Loucy (cell line): ENCODE measurements around the gene CACNG5.

ENCODE experiments used
- H2AFZ ChIP-seq: fragments of 200-600 bp; sonication (generic); 2 replicates; pipeline ENCODE4 v1.6.0; 2016; ENCODE audit warnings: antibody characterized with exemption, mild to moderate bottlenecking, low read length, moderate library complexity
- H3F3A ChIP-seq: fragments of 200-600 bp; 2 replicates; pipeline ENCODE4 v1.6.0; 2016; ENCODE audit warnings: antibody characterized with exemption, low read depth, mild to moderate bottlenecking
- H3K27me3 ChIP-seq: fragments of 200-600 bp; sonication (generic); 2 replicates; pipeline ENCODE4 v1.6.1; 2014; ENCODE audit warnings: low read length, mild to moderate bottlenecking; ENCODE audit not compliant: insufficient read depth, poor library complexity, severe bottlenecking
- H3K36me3 ChIP-seq: fragments of 200-600 bp; sonication (generic); 2 replicates; pipeline ENCODE4 v1.6.1; 2016; ENCODE audit warnings: low read length; ENCODE audit not compliant: insufficient read depth
- H3K4me1 ChIP-seq: fragments of 200-600 bp; sonication (generic); 2 replicates; pipeline ENCODE4 v1.5.1; 2014; ENCODE audit warnings: low read length, mild to moderate bottlenecking; ENCODE audit not compliant: insufficient read depth, poor library complexity, severe bottlenecking
- H3K4me2 ChIP-seq: fragments of 200-600 bp; sonication (generic); 2 replicates; pipeline ENCODE4 v1.6.0; 2014; ENCODE audit warnings: antibody characterized with exemption, low read length, low read depth, mild to moderate bottlenecking; ENCODE audit not compliant: poor library complexity, severe bottlenecking
- H3K4me3 ChIP-seq: fragments of 200-600 bp; sonication (generic); 2 replicates; pipeline ENCODE4 v1.5.1; 2014; ENCODE audit warnings: low read length, mild to moderate bottlenecking, mixed read lengths; ENCODE audit not compliant: poor library complexity, severe bottlenecking
- H3K79me2 ChIP-seq: fragments of 200-600 bp; sonication (generic); 2 replicates; pipeline ENCODE4 v1.6.1; 2014; ENCODE audit warnings: low read length; ENCODE audit not compliant: insufficient read depth
- H3K9ac ChIP-seq: fragments of 200-600 bp; sonication (generic); 2 replicates; pipeline ENCODE4 v1.6.0; 2014; ENCODE audit warnings: mild to moderate bottlenecking, low read depth, low read length, moderate library complexity; ENCODE audit not compliant: poor library complexity, severe bottlenecking
- H3K9me2 ChIP-seq: fragments of 200-600 bp; sonication (generic); replicated peaks from 2 replicates; pipeline ENCODE4 v1.6.1; 2016; ENCODE audit warnings: low read depth, low read length, mixed read lengths
- H3K9me3 ChIP-seq: fragments of 200-600 bp; sonication (generic); 2 replicates; pipeline ENCODE4 v1.6.1; 2014; ENCODE audit warnings: mild to moderate bottlenecking, antibody characterized with exemption, low read length, low read depth; ENCODE audit not compliant: insufficient read depth
- H4K20me1 ChIP-seq: fragments of 200-600 bp; sonication (generic); 2 replicates; pipeline ENCODE4 v1.6.0; 2014; ENCODE audit warnings: antibody characterized with exemption, low read length, mild to moderate bottlenecking; ENCODE audit not compliant: insufficient read depth, poor library complexity, severe bottlenecking
- EZH2phosphoT487 ChIP-seq: fragments of 200-600 bp; IDR thresholded peaks from 2 replicates; pipeline ENCODE4 v1.6.1; 2018; ENCODE audit warnings: antibody characterized with exemption, mild to moderate bottlenecking, moderate library complexity, borderline replicate concordance
- TF ChIP-seq, protein P1 (sequence below): fragments of 200-600 bp; sonication (generic); conservative IDR thresholded peaks from 2 replicates; pipeline ENCODE4 v1.5.1; 2014; ENCODE audit warnings: mild to moderate bottlenecking, antibody characterized with exemption, low read length

Gene CACNG5

DNA sequence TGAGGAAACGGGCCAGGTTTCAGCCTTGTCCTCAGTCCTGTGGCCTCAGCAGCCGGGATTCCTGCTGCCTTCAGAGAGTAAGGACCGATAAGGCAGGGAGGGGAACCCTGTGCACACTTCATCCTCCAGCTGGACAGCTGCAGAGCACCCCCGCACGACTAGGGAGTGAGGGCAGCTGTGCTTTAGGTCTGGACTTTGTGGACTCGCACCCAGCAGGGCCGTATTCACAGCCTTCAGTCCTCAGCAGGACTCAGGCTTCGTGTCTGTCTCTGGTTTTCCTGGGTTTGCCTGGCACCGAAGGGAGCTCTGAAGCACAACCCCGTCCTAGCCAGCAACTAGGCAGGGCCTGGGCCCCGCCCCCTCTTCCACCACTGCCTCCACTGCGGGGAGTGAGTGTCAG, 45.8 kb upstream of the CACNG5 start:
- no peaks in the 10 kb centered on the region for H3F3A ChIP-seq
- no peak overlapping the region for H3K4me2 ChIP-seq
- H3K4me1 ChIP-seq = no peaks in the 10 kb centered on the region
- H3K9ac ChIP-seq = no peak overlapping the region
- H4K20me1 ChIP-seq = no peaks in the 10 kb centered on the region
- no peak overlapping the region for H2AFZ ChIP-seq
- no peak overlapping the region for H3K4me3 ChIP-seq
- no peaks in the 10 kb centered on the region for H3K79me2 ChIP-seq
- H3K36me3 ChIP-seq = no peaks in the 10 kb centered on the region
- TF ChIP-seq EZH2phosphoT487 = no peak
- TF ChIP-seq, protein P1, sequence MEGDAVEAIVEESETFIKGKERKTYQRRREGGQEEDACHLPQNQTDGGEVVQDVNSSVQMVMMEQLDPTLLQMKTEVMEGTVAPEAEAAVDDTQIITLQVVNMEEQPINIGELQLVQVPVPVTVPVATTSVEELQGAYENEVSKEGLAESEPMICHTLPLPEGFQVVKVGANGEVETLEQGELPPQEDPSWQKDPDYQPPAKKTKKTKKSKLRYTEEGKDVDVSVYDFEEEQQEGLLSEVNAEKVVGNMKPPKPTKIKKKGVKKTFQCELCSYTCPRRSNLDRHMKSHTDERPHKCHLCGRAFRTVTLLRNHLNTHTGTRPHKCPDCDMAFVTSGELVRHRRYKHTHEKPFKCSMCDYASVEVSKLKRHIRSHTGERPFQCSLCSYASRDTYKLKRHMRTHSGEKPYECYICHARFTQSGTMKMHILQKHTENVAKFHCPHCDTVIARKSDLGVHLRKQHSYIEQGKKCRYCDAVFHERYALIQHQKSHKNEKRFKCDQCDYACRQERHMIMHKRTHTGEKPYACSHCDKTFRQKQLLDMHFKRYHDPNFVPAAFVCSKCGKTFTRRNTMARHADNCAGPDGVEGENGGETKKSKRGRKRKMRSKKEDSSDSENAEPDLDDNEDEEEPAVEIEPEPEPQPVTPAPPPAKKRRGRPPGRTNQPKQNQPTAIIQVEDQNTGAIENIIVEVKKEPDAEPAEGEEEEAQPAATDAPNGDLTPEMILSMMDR = no peak
- H3K9me2 ChIP-seq = no peaks in the 10 kb centered on the region
- no peaks in the 10 kb centered on the region for H3K27me3 ChIP-seq
- H3K9me3 ChIP-seq = no peaks in the 10 kb centered on the region

DNA sequence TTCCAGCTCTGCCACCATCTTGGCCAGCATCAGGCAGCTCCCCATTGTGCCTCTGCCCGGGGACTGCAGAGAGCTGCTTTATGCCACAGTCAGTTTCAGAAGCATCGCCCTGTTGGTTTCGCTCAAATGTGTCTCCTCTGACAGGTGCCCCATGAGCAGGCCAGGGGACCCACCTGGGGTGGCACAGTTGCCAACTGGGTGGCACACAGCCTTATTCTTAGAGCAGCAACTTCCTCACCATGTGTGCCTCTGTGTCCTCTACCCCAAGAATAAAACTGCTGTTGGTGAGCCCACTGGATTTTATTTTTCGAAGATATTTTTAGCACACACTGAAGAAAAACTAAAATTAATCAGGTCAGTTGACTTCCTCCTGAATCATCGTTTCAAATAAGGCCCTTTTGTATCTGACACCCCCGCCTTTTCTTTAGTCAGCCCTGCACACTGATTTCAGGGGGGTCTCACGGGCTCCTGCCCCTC, 44.9 kb upstream of the CACNG5 start:
- no peak for TF ChIP-seq EZH2phosphoT487
- TF ChIP-seq, protein P1 = no peak
- Histone ChIP-seq H3K9ac (no peak overlapping the region), H3K27me3 (no peaks in the 10 kb centered on the region), H3K4me1 (no peaks in the 10 kb centered on the region), H2AFZ (no peak overlapping the region), H3K36me3 (no peaks in the 10 kb centered on the region), H3K4me2 (no peak overlapping the region), H3F3A (no peaks in the 10 kb centered on the region), H3K4me3 (no peak overlapping the region), H3K9me3 (no peaks in the 10 kb centered on the region), H4K20me1 (no peaks in the 10 kb centered on the region), H3K9me2 (no peaks in the 10 kb centered on the region), H3K79me2 (no peaks in the 10 kb centered on the region)

DNA sequence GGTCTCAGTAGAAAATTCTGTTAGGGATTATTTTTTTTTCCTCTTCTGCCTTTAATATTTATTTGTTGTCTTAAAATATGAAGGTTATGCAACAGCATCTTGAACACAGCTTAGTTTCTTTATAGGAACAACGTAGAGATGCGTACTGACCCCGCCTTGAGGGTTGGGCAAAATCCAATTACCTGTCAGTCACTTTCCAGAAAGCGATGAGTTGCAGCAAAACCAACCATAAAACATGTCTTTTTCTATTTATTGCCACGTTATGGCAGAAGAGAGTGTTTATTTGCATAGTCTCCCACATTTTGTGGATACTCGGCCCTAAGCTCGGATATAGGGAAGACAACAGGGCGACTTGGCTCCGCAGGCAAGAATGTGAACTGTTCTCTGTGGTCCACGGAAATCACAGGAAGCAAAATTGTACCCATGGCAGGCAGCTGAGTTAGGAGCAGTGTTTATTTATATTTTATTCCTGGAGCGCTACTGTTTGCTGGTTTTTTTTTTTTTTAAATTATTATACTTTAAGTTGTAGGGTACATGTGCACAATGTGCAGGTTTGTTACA, 44.3 kb upstream of the CACNG5 start:
- Histone ChIP-seq H3K4me1 (no peaks in the 10 kb centered on the region), H3K9ac (no peak overlapping the region), H4K20me1 (no peaks in the 10 kb centered on the region)

More for the DNA sequence above, 44.3 kb upstream of the CACNG5 start:
- no peaks in the 10 kb centered on the region for H3K36me3 ChIP-seq
- H3F3A ChIP-seq = no peaks in the 10 kb centered on the region
- no peak overlapping the region for H3K4me3 ChIP-seq
- H2AFZ ChIP-seq = no peak overlapping the region
- H3K79me2 ChIP-seq = no peaks in the 10 kb centered on the region
- no peak for TF ChIP-seq EZH2phosphoT487
- TF ChIP-seq, protein P1 = no peak
- no peaks in the 10 kb centered on the region for H3K27me3 ChIP-seq
- H3K9me2 ChIP-seq = no peaks in the 10 kb centered on the region
- H3K9me3 ChIP-seq = no peaks in the 10 kb centered on the region
- H3K4me2 ChIP-seq = no peak overlapping the region
